Loucy (cell line): ENCODE data around the gene NOM1.
"Not testable (repeated sequence)": the region's sequence is repeated elsewhere in the genome, so short reads cannot be mapped to it uniquely, and the experiment has no call there.

ENCODE experiments used
- H2AFZ ChIP-seq: fragments of 200-600 bp; sonication (generic); 2 replicates; pipeline ENCODE4 v1.6.0; 2016; ENCODE audit warnings: antibody characterized with exemption, mild to moderate bottlenecking, low read length, moderate library complexity
- H3F3A ChIP-seq: fragments of 200-600 bp; 2 replicates; pipeline ENCODE4 v1.6.0; 2016; ENCODE audit warnings: antibody characterized with exemption, low read depth, mild to moderate bottlenecking
- H3K27me3 ChIP-seq: fragments of 200-600 bp; sonication (generic); 2 replicates; pipeline ENCODE4 v1.6.1; 2014; ENCODE audit warnings: low read length, mild to moderate bottlenecking; ENCODE audit not compliant: insufficient read depth, poor library complexity, severe bottlenecking
- H3K36me3 ChIP-seq: fragments of 200-600 bp; sonication (generic); 2 replicates; pipeline ENCODE4 v1.6.1; 2016; ENCODE audit warnings: low read length; ENCODE audit not compliant: insufficient read depth
- H3K4me1 ChIP-seq: fragments of 200-600 bp; sonication (generic); 2 replicates; pipeline ENCODE4 v1.5.1; 2014; ENCODE audit warnings: low read length, mild to moderate bottlenecking; ENCODE audit not compliant: insufficient read depth, poor library complexity, severe bottlenecking
- H3K4me2 ChIP-seq: fragments of 200-600 bp; sonication (generic); 2 replicates; pipeline ENCODE4 v1.6.0; 2014; ENCODE audit warnings: antibody characterized with exemption, low read length, low read depth, mild to moderate bottlenecking; ENCODE audit not compliant: poor library complexity, severe bottlenecking
- H3K4me3 ChIP-seq: fragments of 200-600 bp; sonication (generic); 2 replicates; pipeline ENCODE4 v1.5.1; 2014; ENCODE audit warnings: low read length, mild to moderate bottlenecking, mixed read lengths; ENCODE audit not compliant: poor library complexity, severe bottlenecking
- H3K79me2 ChIP-seq: fragments of 200-600 bp; sonication (generic); 2 replicates; pipeline ENCODE4 v1.6.1; 2014; ENCODE audit warnings: low read length; ENCODE audit not compliant: insufficient read depth
- H3K9ac ChIP-seq: fragments of 200-600 bp; sonication (generic); 2 replicates; pipeline ENCODE4 v1.6.0; 2014; ENCODE audit warnings: mild to moderate bottlenecking, low read depth, low read length, moderate library complexity; ENCODE audit not compliant: poor library complexity, severe bottlenecking
- H3K9me2 ChIP-seq: fragments of 200-600 bp; sonication (generic); replicated peaks from 2 replicates; pipeline ENCODE4 v1.6.1; 2016; ENCODE audit warnings: low read depth, low read length, mixed read lengths
- H3K9me3 ChIP-seq: fragments of 200-600 bp; sonication (generic); 2 replicates; pipeline ENCODE4 v1.6.1; 2014; ENCODE audit warnings: mild to moderate bottlenecking, antibody characterized with exemption, low read length, low read depth; ENCODE audit not compliant: insufficient read depth
- H4K20me1 ChIP-seq: fragments of 200-600 bp; sonication (generic); 2 replicates; pipeline ENCODE4 v1.6.0; 2014; ENCODE audit warnings: antibody characterized with exemption, low read length, mild to moderate bottlenecking; ENCODE audit not compliant: insufficient read depth, poor library complexity, severe bottlenecking
- CTCF ChIP-seq: fragments of 200-600 bp; sonication (generic); conservative IDR thresholded peaks from 2 replicates; pipeline ENCODE4 v1.5.1; 2014; ENCODE audit warnings: mild to moderate bottlenecking, antibody characterized with exemption, low read length
- EZH2phosphoT487 ChIP-seq: fragments of 200-600 bp; IDR thresholded peaks from 2 replicates; pipeline ENCODE4 v1.6.1; 2018; ENCODE audit warnings: antibody characterized with exemption, mild to moderate bottlenecking, moderate library complexity, borderline replicate concordance

Gene NOM1

GRCh38 chr7:156932006-156932405, 17.5 kb upstream of the NOM1 start:
- Histone ChIP-seq H3K9me3 (no peaks in the 10 kb centered on the region), H3K4me2 (no peak overlapping the region), H4K20me1 (no peaks in the 10 kb centered on the region), H2AFZ (no peak overlapping the region), H3K36me3 (no peaks in the 10 kb centered on the region), H3K27me3 (no peaks in the 10 kb centered on the region), H3K9me2 (no peaks in the 10 kb centered on the region), H3K4me1 (peaks cover 24% of the 10 kb centered on the region), H3K4me3 (no peak overlapping the region), H3K79me2 (no peaks in the 10 kb centered on the region), H3F3A (no peaks in the 10 kb centered on the region; the same call in 1 of the 2 replicates), H3K9ac (no peak overlapping the region)
- TF ChIP-seq CTCF = no peak
- no peak for TF ChIP-seq EZH2phosphoT487

- H3K79me2 ChIP-seq = no peaks in the 10 kb centered on the region
- no peaks in the 10 kb centered on the region for H3K4me1 ChIP-seq
- no peaks in the 10 kb centered on the region for H4K20me1 ChIP-seq
- H3K4me2 ChIP-seq = no peak overlapping the region
- TF ChIP-seq EZH2phosphoT487 (no peak), CTCF (no peak)
- no peaks in the 10 kb centered on the region; the same call in 1 of the 2 replicates for H3F3A ChIP-seq
- H3K27me3 ChIP-seq = no peaks in the 10 kb centered on the region
- no peak overlapping the region for H3K9ac ChIP-seq
- no peaks in the 10 kb centered on the region for H3K9me2 ChIP-seq
- no peak overlapping the region for H3K4me3 ChIP-seq
- no peaks in the 10 kb centered on the region for H3K9me3 ChIP-seq
- no peaks in the 10 kb centered on the region for H3K36me3 ChIP-seq
- H2AFZ ChIP-seq = no peak overlapping the region
These were observed 14.3 kb upstream of the NOM1 start for GRCh38 chr7:156935250-156935649.

- H3F3A ChIP-seq, H3K79me2 ChIP-seq, H2AFZ ChIP-seq, H3K27me3 ChIP-seq, H3K4me1 ChIP-seq, H3K4me3 ChIP-seq, H3K9me2 ChIP-seq, H3K36me3 ChIP-seq, H3K4me2 ChIP-seq, H4K20me1 ChIP-seq, H3K9me3 ChIP-seq, H3K9ac ChIP-seq: not testable (repeated sequence)
These were observed 12.7 kb upstream of the NOM1 start for GRCh38 chr7:156936766-156937165.

GRCh38 chr7:156940421-156941122, 8.9 kb upstream of the NOM1 start:
- Histone ChIP-seq H3K4me2 (no peak overlapping the region), H2AFZ (no peak overlapping the region), H3K36me3 (no peaks in the 10 kb centered on the region), H3K79me2 (no peaks in the 10 kb centered on the region), H3K4me3 (no peak overlapping the region), H3K9me3 (no peaks in the 10 kb centered on the region), H3F3A (no peaks in the 10 kb centered on the region), H3K4me1 (no peaks in the 10 kb centered on the region), H3K9ac (no peak overlapping the region), H3K27me3 (no peaks in the 10 kb centered on the region), H3K9me2 (no peaks in the 10 kb centered on the region), H4K20me1 (no peaks in the 10 kb centered on the region)
- TF ChIP-seq EZH2phosphoT487 (no peak), CTCF (no peak)
